CD14-positive monocyte (primary cell): ENCODE data around the gene NOXRED1. TPM values are rescaled to one million over a fixed set of nuclear protein-coding genes. Genes with fewer than 3 reads are reported as not detected.

ENCODE experiments used
- DNase-seq, 3 donors: peaks; one replicate each; pipeline ENCODE4 v3.0.0-alpha.2; 2011 to 2022
- H2AFZ ChIP-seq: 2 replicates; pipeline ENCODE4 v1.6.0; 2012; ENCODE audit warnings: mild to moderate bottlenecking, low read depth, low read length, inconsistent platforms; ENCODE audit not compliant: insufficient read depth, poor library complexity, severe bottlenecking
- H3K27ac ChIP-seq, 2 donors: 1 replicate in 1 of 2; 2 replicates in 1 of 2; pipeline ENCODE4 v1.5.1; 2012 to 2013; ENCODE audit warnings: low read length in 2 of 2, control low read depth in 1 of 2, inconsistent platforms in 1 of 2, low read depth in 1 of 2, mild to moderate bottlenecking in 1 of 2
- H3K27me3 ChIP-seq, 2 donors: one replicate each; pipeline versions ENCODE4 v1.6.0 to v1.6.1; 2011 to 2013; ENCODE audit warnings: low read length in 2 of 2; ENCODE audit not compliant: control insufficient read depth in 2 of 2, insufficient read depth in 2 of 2
- H3K36me3 ChIP-seq, 2 donors: replicated peaks in 1 of 2; 1 replicate in 1 of 2; 2 replicates in 1 of 2; pipeline versions ENCODE4 v1.5.1 to v1.6.1; 2012 to 2013; ENCODE audit warnings: low read length in 2 of 2, control low read depth in 1 of 2, inconsistent platforms in 1 of 2, mild to moderate bottlenecking in 1 of 2; ENCODE audit not compliant: insufficient read depth in 2 of 2, control insufficient read depth in 1 of 2
- H3K4me1 ChIP-seq, 2 donors: 1 replicate in 1 of 2; 2 replicates in 1 of 2; pipeline versions ENCODE4 v1.5.1 to v1.6.1; 2012 to 2013; ENCODE audit warnings: low read length in 2 of 2, control low read depth in 1 of 2, inconsistent platforms in 1 of 2, mild to moderate bottlenecking in 1 of 2, moderate library complexity in 1 of 2; ENCODE audit not compliant: insufficient read depth in 2 of 2, control insufficient read depth in 1 of 2
- H3K4me2 ChIP-seq: replicated peaks from 2 replicates; pipeline ENCODE3; 2012; ENCODE audit warnings: low read length, moderate library complexity, mild to moderate bottlenecking; ENCODE audit not compliant: poor library complexity, severe bottlenecking; ENCODE audit errors: extremely low read depth
- H3K4me3 ChIP-seq, 3 experiments: fragments of 200-600 bp in 1 of 3; sonication (generic) in 1 of 3; replicated peaks in 1 of 3; 1 replicate in 2 of 3; 2 replicates in 1 of 3; pipeline ENCODE4 v1.5.1; 2011 to 2013; ENCODE audit warnings: low read length in 3 of 3, mild to moderate bottlenecking in 3 of 3, control low read depth in 2 of 3, low read depth in 2 of 3, inconsistent platforms in 1 of 3, moderate library complexity in 1 of 3
- H3K79me2 ChIP-seq: 2 replicates; pipeline ENCODE4 v1.6.0; 2012; ENCODE audit warnings: mild to moderate bottlenecking, control low read depth, inconsistent platforms, low read length, moderate library complexity; ENCODE audit not compliant: insufficient read depth
- H3K9ac ChIP-seq: 2 replicates; pipeline ENCODE4 v1.6.0; 2017; ENCODE audit warnings: low read length, mild to moderate bottlenecking; ENCODE audit not compliant: insufficient read depth, poor library complexity, severe bottlenecking
- H3K9me3 ChIP-seq, 2 donors: replicated peaks in 1 of 2; 1 replicate in 1 of 2; 2 replicates in 1 of 2; pipeline versions ENCODE4 v1.5.1 to v1.6.1; 2012 to 2013; ENCODE audit warnings: low read length in 2 of 2, control low read depth in 1 of 2; ENCODE audit not compliant: control insufficient read depth in 1 of 2, insufficient read depth in 1 of 2
- H4K20me1 ChIP-seq: 2 replicates; pipeline ENCODE4 v1.6.0; 2012; ENCODE audit warnings: mild to moderate bottlenecking, low read length, control low read depth, moderate library complexity; ENCODE audit not compliant: insufficient read depth
- H3K27ac Mint-ChIP-seq, 7 donors: one replicate each; pipeline ENCODE4 v1.8.0; 2020; ENCODE audit warnings: mild to moderate bottlenecking in 7 of 7, mixed read lengths in 7 of 7, moderate library complexity in 6 of 7, inconsistent platforms in 2 of 7
- H3K27me3 Mint-ChIP-seq, 3 donors: one replicate each; pipeline ENCODE4 v1.8.0; 2021 to 2022; ENCODE audit warnings: low read depth in 3 of 3, mild to moderate bottlenecking in 3 of 3, mixed read lengths in 3 of 3, moderate library complexity in 3 of 3, inconsistent platforms in 1 of 3
- H3K36me3 Mint-ChIP-seq, 2 donors: one replicate each; pipeline ENCODE4 v1.8.0; 2020; ENCODE audit warnings: mixed read lengths in 2 of 2, inconsistent platforms in 1 of 2, mild to moderate bottlenecking in 1 of 2
- H3K4me1 Mint-ChIP-seq: one replicate; pipeline ENCODE4 v1.8.0; 2020; ENCODE audit warnings: mild to moderate bottlenecking, mixed read lengths
- H3K4me3 Mint-ChIP-seq, 2 donors: one replicate each; pipeline ENCODE4 v1.8.0; 2020; ENCODE audit warnings: mild to moderate bottlenecking in 2 of 2, mixed read lengths in 2 of 2, moderate library complexity in 1 of 2
- H3K9me3 Mint-ChIP-seq, 7 donors: one replicate each; pipeline ENCODE4 v1.8.0; 2020 to 2022; ENCODE audit warnings: mixed read lengths in 7 of 7, mild to moderate bottlenecking in 6 of 7, moderate library complexity in 6 of 7, inconsistent platforms in 2 of 7
- CTCF ChIP-seq: fragments of 200-600 bp; IDR thresholded peaks from one replicate; pipeline ENCODE4 v1.8.0; 2022; ENCODE audit warnings: antibody characterized with exemption, mild to moderate bottlenecking
- WGBS: methylation state at CpG from one replicate; pipeline ENCODE4 v1.1.5; 2013; ENCODE audit warnings: missing lambda C conversion rate; ENCODE audit not compliant: insufficient coverage; 5-methylcytosine and 5-hydroxymethylcytosine counted together
- intact Hi-C, 2 donors: fragments of 100-400 bp; cut with micrococcal nuclease; formaldehyde crosslinking; loops; one replicate each; pipeline versions ENCODE4 v1.15.0 to v1.15.1; 2023
- polyA plus RNA-seq, 3 donors: library from polyadenylated mRNA; depleted of rRNA in 1 of 3; unstranded in 2 of 3; stranded (reverse) in 1 of 3; fragments of 300-500 nt in 2 of 3; fragments of >200 nt in 1 of 3; fragmentation: Illumina TruSeq in 2 of 3; gene quantifications; 1 replicate in 2 of 3; 2 replicates in 1 of 3; pipeline ENCODE4 v1.2.3, GENCODE V29; 2012 to 2021

NOXRED1 gene
- polyA plus RNA-seq, 3 donors, result 0.39 TPM; not detected in 2

GRCh38 chr14:77458249-77458950, 35.1 kb upstream of the NOXRED1 start:
- H3K36me3 ChIP-seq, result peaks cover 34 to 41% of the 10 kb centered on the region in 2 donors
- peaks cover 61% of the 10 kb centered on the region for H3K79me2 ChIP-seq
- peak in 2 of 3 donors; percentile 7 to 9 for DNase-seq
- no peak for TF ChIP-seq CTCF
- WGBS, result 0% methylated on average over 25 of the region's 29 CpGs
- Mint-ChIP-seq H3K27me3 (no peaks in the 10 kb centered on the region), H3K27ac (peak overlapping the region; percentile 96 to 100 (median 99)), H3K4me3 (peak overlapping the region; percentile 100), H3K9me3 (peaks cover 0 to 2% (median 0%) of the 10 kb centered on the region in 7 donors), H3K36me3 (peaks cover 35 to 41% of the 10 kb centered on the region in 2 donors), H3K4me1 (peaks cover 25% of the 10 kb centered on the region)
- H3K27me3 ChIP-seq, result no peaks in the 10 kb centered on the region
- no peaks in the 10 kb centered on the region for H3K9me3 ChIP-seq
- peak overlapping the region; percentile 66 to 85 for H3K27ac ChIP-seq
- H3K4me2 ChIP-seq, result peak overlapping the region; percentile 96
- peaks cover 21% of the 10 kb centered on the region for H4K20me1 ChIP-seq
- peak overlapping the region; percentile 80 for H3K9ac ChIP-seq
- peaks cover 19 to 31% of the 10 kb centered on the region in 2 donors for H3K4me1 ChIP-seq
- intact Hi-C loops, result loop anchor here (5.0 kb wide), 3 partner anchors 81 to 249 kb away; partner anchors contain the start of genes SAMD15 (in 2 of the 2), TMED8 (in 2 of the 2), ALKBH1 (in 1 of the 2) and GSTZ1 (in 1 of the 2)
- H2AFZ ChIP-seq, result peak overlapping the region; percentile 95
- peak overlapping the region; percentile 80 to 92 (median 87) for H3K4me3 ChIP-seq

DNA sequence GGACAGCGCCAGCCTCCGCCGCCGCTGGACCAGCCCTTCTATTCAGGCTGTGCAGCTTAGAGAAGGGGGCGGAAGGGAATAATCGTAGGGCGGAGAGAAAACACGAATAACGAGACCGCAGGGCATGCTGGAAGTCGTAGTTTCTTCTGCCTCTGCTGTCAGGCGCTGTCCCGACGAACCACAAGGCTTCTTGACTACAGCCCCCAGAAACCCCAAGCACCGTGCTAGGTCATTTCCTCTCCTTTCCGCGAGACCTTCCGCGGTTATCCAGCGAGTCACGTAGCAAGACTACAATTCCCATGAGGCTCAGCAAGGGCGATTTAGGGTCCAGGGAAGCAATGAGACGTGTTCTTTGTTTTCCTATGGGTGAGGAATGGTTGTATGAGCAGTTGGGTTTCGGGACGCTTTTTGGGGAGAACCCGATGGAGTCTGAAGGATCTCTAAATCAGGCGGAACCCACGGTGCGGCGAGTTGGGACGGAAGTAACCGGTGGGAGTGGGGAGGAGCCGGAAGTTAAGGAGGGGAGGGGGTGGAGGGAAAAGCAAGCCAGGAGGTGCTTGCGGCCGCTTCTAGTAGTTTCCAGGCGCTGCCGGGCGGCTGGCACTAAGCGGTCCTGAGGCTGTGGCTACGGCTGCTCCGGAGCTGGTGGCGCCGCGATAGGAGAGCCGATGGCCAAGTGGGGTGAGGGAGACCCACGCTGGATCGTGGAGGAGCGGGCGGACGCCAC, 34.4 kb upstream of the NOXRED1 start, which contains the start of the genes AHSA1 and VIPAS39:
Gene AHSA1, plus strand, starts transcription at position 572 of the 727 bp plus-strand sequence. Its CDS starts 97 bp downstream, at position 669.
Gene VIPAS39, minus strand, starts transcription at position 80 of the 727 bp plus-strand sequence. CDS start 3,499 bp downstream, outside the sequence.
- Histone ChIP-seq H3K79me2 (peaks cover 61% of the 10 kb centered on the region), H3K27me3 (no peaks in the 10 kb centered on the region), H3K4me3 (peak within 1 kb of the TSS; percentile 80 to 92 (median 87)), H3K4me1 (peaks cover 19 to 31% of the 10 kb centered on the region in 2 donors), H4K20me1 (peaks cover 21% of the 10 kb centered on the region), H2AFZ (peak within 1 kb of the TSS; percentile 95), H3K27ac (peak within 1 kb of the TSS; percentile 66 to 85), H3K9me3 (no peaks in the 10 kb centered on the region), H3K4me2 (peak within 1 kb of the TSS; percentile 96), H3K9ac (peak within 1 kb of the TSS; percentile 80), H3K36me3 (peaks cover 34 to 41% of the 10 kb centered on the region in 2 donors)
- Mint-ChIP-seq H3K36me3 (peaks cover 37 to 41% of the 10 kb centered on the region in 2 donors), H3K27me3 (no peaks in the 10 kb centered on the region), H3K27ac (peak within 1 kb of the TSS; percentile 96 to 100 (median 99)), H3K4me3 (peak within 1 kb of the TSS; percentile 100), H3K4me1 (peaks cover 25% of the 10 kb centered on the region), H3K9me3 (peaks cover 0 to 2% (median 0%) of the 10 kb centered on the region in 7 donors)
- TF ChIP-seq CTCF, result no peak
- DNase-seq, result peak; percentile 96 to 98 (median 97)
- intact Hi-C loops, result loop anchor here (2.0 to 5.0 kb wide), 5 partner anchors 80 to 303 kb away; partner anchors contain the start of genes GSTZ1 (in 2 of the 2), POMT2 (in 2 of the 2), SAMD15 (in 2 of the 2) and TMED8 (in 2 of the 2)
- WGBS, result 0% methylated on average over 38 of the region's 50 CpGs
